Colonic mucosa (tissue), 4 donors: ENCODE measurements around the gene WDR64. TPM values are rescaled to one million over a fixed set of nuclear protein-coding genes. Genes with fewer than 3 reads are reported as not detected.

ENCODE experiments used
- DNase-seq: peaks from one replicate; pipeline ENCODE4 v3.0.0-alpha.2; 2020
- H3K27ac ChIP-seq: fragments of 200-600 bp; one replicate; pipeline ENCODE4 v1.8.0; 2021
- H3K27me3 ChIP-seq: fragments of 200-600 bp; one replicate; pipeline ENCODE4 v1.8.0; 2021
- H3K36me3 ChIP-seq: fragments of 200-600 bp; one replicate; pipeline ENCODE4 v1.8.0; 2021
- H3K4me1 ChIP-seq: fragments of 200-600 bp; one replicate; pipeline ENCODE4 v1.8.0; 2021; ENCODE audit warnings: mild to moderate bottlenecking
- H3K4me3 ChIP-seq: fragments of 200-600 bp; one replicate; pipeline ENCODE4 v1.8.0; 2021
- H3K9ac ChIP-seq, 2 donors: one replicate each; pipeline ENCODE4 v1.7.0; 2013; ENCODE audit warnings: control low read depth in 2 of 2, low read depth in 2 of 2, low read length in 2 of 2
- H3K9me3 ChIP-seq: fragments of 200-600 bp; one replicate; pipeline ENCODE4 v1.8.0; 2021
- intact Hi-C: fragments of 100-400 bp; cut with DNase I; formaldehyde crosslinking; loops from one replicate; pipeline ENCODE4 v1.14.1; 2022
- total RNA-seq, 2 donors: library from RNA; stranded (reverse); fragmentation: NEBNext Ultra II Directional in 1 of 2; extraction: Animal tissue kit (Norgen Biotek cat#: 25700) in 1 of 2; gene quantifications; one replicate each; pipeline ENCODE4 v1.2.1, GENCODE V29; 2021
- TF ChIP-seq, protein P1 (sequence below): fragments of 200-600 bp; IDR thresholded peaks from one replicate; pipeline ENCODE4 v1.8.0; 2022; ENCODE audit warnings: antibody characterized with exemption, mild to moderate bottlenecking
- donor health status: healthy.
- donor health status: DM: no; HTN: no; CAD: no.
- donor health status: DM: no; HTN: no; CAD: no.

Gene WDR64
- total RNA-seq, 2 donors from 2014 or later = not detected

- H3K4me3 ChIP-seq = no peak overlapping the region
- intact Hi-C loops = no loop called here
Measured at GRCh38 chr1:241714321-241715218, 62.5 kb downstream of the WDR64 start.

DNA sequence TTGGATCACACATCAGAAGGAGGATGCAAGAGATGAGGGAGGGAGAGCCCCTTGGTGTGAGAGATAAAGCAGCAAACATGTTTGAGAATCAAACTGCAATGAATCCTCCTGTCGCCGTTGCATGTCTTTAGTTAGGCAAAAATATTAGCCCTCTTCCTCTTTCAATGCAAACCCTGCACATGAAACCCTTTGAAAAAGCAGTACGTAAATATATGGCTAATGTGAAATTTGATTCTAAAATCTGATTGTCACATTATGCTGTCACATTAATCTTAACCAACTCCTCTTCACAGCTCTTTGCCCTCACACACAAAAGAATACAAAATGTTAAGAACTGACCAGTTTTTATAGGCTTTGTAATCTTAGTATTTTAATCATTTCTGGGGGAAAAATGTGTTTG is 63.4 kb downstream of the WDR64 start:
- Histone ChIP-seq H3K36me3 (no peaks in the 10 kb centered on the region), H3K27ac (no peak overlapping the region), H3K9ac (no peak overlapping the region), H3K4me3 (no peak overlapping the region), H3K9me3 (no peaks in the 10 kb centered on the region), H3K27me3 (no peaks in the 10 kb centered on the region), H3K4me1 (no peaks in the 10 kb centered on the region)
- DNase-seq = no peak
- TF ChIP-seq, protein P1, sequence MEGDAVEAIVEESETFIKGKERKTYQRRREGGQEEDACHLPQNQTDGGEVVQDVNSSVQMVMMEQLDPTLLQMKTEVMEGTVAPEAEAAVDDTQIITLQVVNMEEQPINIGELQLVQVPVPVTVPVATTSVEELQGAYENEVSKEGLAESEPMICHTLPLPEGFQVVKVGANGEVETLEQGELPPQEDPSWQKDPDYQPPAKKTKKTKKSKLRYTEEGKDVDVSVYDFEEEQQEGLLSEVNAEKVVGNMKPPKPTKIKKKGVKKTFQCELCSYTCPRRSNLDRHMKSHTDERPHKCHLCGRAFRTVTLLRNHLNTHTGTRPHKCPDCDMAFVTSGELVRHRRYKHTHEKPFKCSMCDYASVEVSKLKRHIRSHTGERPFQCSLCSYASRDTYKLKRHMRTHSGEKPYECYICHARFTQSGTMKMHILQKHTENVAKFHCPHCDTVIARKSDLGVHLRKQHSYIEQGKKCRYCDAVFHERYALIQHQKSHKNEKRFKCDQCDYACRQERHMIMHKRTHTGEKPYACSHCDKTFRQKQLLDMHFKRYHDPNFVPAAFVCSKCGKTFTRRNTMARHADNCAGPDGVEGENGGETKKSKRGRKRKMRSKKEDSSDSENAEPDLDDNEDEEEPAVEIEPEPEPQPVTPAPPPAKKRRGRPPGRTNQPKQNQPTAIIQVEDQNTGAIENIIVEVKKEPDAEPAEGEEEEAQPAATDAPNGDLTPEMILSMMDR = no peak
- intact Hi-C loops = no loop called here

More at GRCh38 chr1:241714321-241715218, 62.5 kb downstream of the WDR64 start:
- H3K36me3 ChIP-seq = no peaks in the 10 kb centered on the region
- H3K27me3 ChIP-seq = no peaks in the 10 kb centered on the region
- H3K4me1 ChIP-seq = no peaks in the 10 kb centered on the region
- H3K9ac ChIP-seq = no peak overlapping the region
- no peak overlapping the region for H3K27ac ChIP-seq
- H3K9me3 ChIP-seq = no peaks in the 10 kb centered on the region
- TF ChIP-seq, protein P1 = no peak
- DNase-seq = no peak

- H3K27me3 ChIP-seq = no peaks in the 10 kb centered on the region
- H3K4me1 ChIP-seq = no peaks in the 10 kb centered on the region
- DNase-seq = no peak
- H3K27ac ChIP-seq = no peak overlapping the region
- no peaks in the 10 kb centered on the region for H3K36me3 ChIP-seq
- H3K4me3 ChIP-seq = no peak overlapping the region
- no peak overlapping the region for H3K9ac ChIP-seq
- intact Hi-C loops = no loop called here
- TF ChIP-seq, protein P1 = no peak
- H3K9me3 ChIP-seq = no peaks in the 10 kb centered on the region
Measured at GRCh38 chr1:241715956-241716355, 63.9 kb downstream of the WDR64 start.

GRCh38 chr1:241716915-241717656 is 65.0 kb downstream of the WDR64 start:
- H3K4me1 ChIP-seq = no peaks in the 10 kb centered on the region
- no peak overlapping the region for H3K4me3 ChIP-seq
- DNase-seq = no peak
- no peak overlapping the region for H3K9ac ChIP-seq
- intact Hi-C loops = no loop called here
- TF ChIP-seq, protein P1 = no peak
- no peaks in the 10 kb centered on the region for H3K36me3 ChIP-seq
- H3K27me3 ChIP-seq = no peaks in the 10 kb centered on the region
- no peaks in the 10 kb centered on the region for H3K9me3 ChIP-seq
- no peak overlapping the region for H3K27ac ChIP-seq

DNA sequence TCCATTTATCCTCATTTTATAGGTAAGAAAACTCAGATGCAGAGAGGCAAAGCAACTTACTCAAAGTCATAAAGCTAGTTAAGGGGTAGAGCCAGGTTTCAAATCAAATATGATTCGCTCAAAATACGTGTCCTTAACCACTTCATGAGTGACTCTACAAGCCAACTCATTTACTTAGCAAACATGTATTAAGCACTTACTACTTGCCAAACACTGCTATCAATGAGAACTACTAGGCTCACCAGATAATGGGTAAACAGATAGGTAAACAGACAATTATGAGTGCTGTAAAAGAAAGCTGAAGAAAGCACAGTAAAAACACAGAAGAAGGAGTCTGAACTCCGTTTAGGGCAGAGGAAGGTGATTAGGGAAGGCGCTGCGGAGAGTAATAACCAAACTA is 65.9 kb downstream of the WDR64 start:
- Histone ChIP-seq H3K4me3 (no peak overlapping the region), H3K9ac (no peak overlapping the region), H3K27me3 (no peaks in the 10 kb centered on the region), H3K9me3 (no peaks in the 10 kb centered on the region), H3K36me3 (no peaks in the 10 kb centered on the region), H3K4me1 (no peaks in the 10 kb centered on the region), H3K27ac (no peak overlapping the region)
- TF ChIP-seq, protein P1 = no peak
- DNase-seq = no peak
- intact Hi-C loops = no loop called here
